CD4-positive, alpha-beta T cell (primary cell): ENCODE results near the gene THSD7B. TPM values are rescaled to one million over a fixed set of nuclear protein-coding genes. Genes with fewer than 3 reads are reported as not detected.

Experiments
- ATAC-seq: fragments of 200-7000 bp; cut with Tn5 transposase; one replicate; pipeline ENCODE4 v1.10.0; 2022; ENCODE audit warnings: mild to moderate bottlenecking; ENCODE audit not compliant: poor library complexity
- CTCF ChIA-PET: fragments of 350-600 bp; sonication (Branson Sonifier 250); formaldehyde crosslinking; loops from one replicate; lab custom pipeline; 2021; ENCODE audit warnings: antibody characterized with exemption, inconsistent platforms; lab: Charles Lee
- POLR2A ChIA-PET: fragments of 350-600 bp; sonication (Branson Sonifier 250); formaldehyde crosslinking; loops from one replicate; lab custom pipeline; 2021; ENCODE audit warnings: antibody characterized with exemption, inconsistent platforms; lab: Charles Lee
- DNase-seq, 14 experiments: peaks; one replicate each; pipeline ENCODE4 v3.0.0-alpha.2; 2013 to 2020; ENCODE audit warnings: mixed read lengths in 2 of 14
- H3K27ac ChIP-seq, 2 donors: one replicate each; pipeline versions ENCODE4 v1.5.1 to v1.7.0; 2013; ENCODE audit warnings: low read length in 2 of 2, low read depth in 1 of 2, mild to moderate bottlenecking in 1 of 2
- H3K27me3 ChIP-seq, 2 experiments: 1 replicate in 1 of 2; 2 replicates in 1 of 2; pipeline versions ENCODE4 v1.6.1 to v1.7.0; 2013; ENCODE audit warnings: low read length in 2 of 2, control low read depth in 1 of 2, mild to moderate bottlenecking in 1 of 2, moderate library complexity in 1 of 2; ENCODE audit not compliant: insufficient read depth in 2 of 2, control insufficient read depth in 1 of 2
- H3K36me3 ChIP-seq: one replicate; pipeline ENCODE4 v1.6.1; 2013; ENCODE audit warnings: low read length, control low read depth; ENCODE audit not compliant: insufficient read depth
- H3K4me1 ChIP-seq: one replicate; pipeline ENCODE4 v1.6.1; 2013; ENCODE audit warnings: low read length, control low read depth; ENCODE audit not compliant: insufficient read depth
- H3K4me3 ChIP-seq: one replicate; pipeline ENCODE4 v1.5.1; 2013; ENCODE audit warnings: mild to moderate bottlenecking, low read length, moderate library complexity
- H3K9me3 ChIP-seq, 2 experiments: 1 replicate in 1 of 2; 2 replicates in 1 of 2; pipeline versions ENCODE4 v1.6.1 to v1.7.0; 2013; ENCODE audit warnings: low read length in 2 of 2, mild to moderate bottlenecking in 2 of 2, control low read depth in 1 of 2, moderate library complexity in 1 of 2; ENCODE audit not compliant: control insufficient read depth in 1 of 2, insufficient read depth in 1 of 2
- H3K27ac Mint-ChIP-seq: one replicate; pipeline ENCODE4 v1.8.0; 2020; ENCODE audit warnings: mixed read lengths
- H3K27me3 Mint-ChIP-seq: one replicate; pipeline ENCODE4 v1.8.0; 2021; ENCODE audit warnings: mixed read lengths
- H3K36me3 Mint-ChIP-seq: one replicate; pipeline ENCODE4 v1.8.0; 2021; ENCODE audit warnings: low read depth, mixed read lengths
- H3K4me1 Mint-ChIP-seq: one replicate; pipeline ENCODE4 v1.8.0; 2021; ENCODE audit warnings: low read depth, mixed read lengths
- H3K4me3 Mint-ChIP-seq: one replicate; pipeline ENCODE4 v1.8.0; 2020; ENCODE audit warnings: mild to moderate bottlenecking, mixed read lengths
- H3K9me3 Mint-ChIP-seq: one replicate; pipeline ENCODE4 v1.8.0; 2020; ENCODE audit warnings: mixed read lengths
- intact Hi-C, 2 experiments: fragments of 100-400 bp; cut with DNase I in 1 of 2; cut with micrococcal nuclease in 1 of 2; formaldehyde crosslinking; loops; one replicate each; pipeline versions ENCODE4 v1.15.1 to v1.9.0; 2023 to 2025; cut with DNase I, micrococcal nuclease
- total RNA-seq, 174 experiments: library from RNA in 2 of 174; stranded (reverse) in 2 of 174; gene quantifications; one replicate each; pipeline ENCODE4 v1.2.3 and lab custom pipeline; 2021 to 2026
- TF ChIP-seq, protein P1 (sequence below): fragments of 200-600 bp; IDR thresholded peaks from one replicate; pipeline ENCODE4 v1.8.0; 2022; ENCODE audit warnings: antibody characterized with exemption, mild to moderate bottlenecking

Gene THSD7B
- total RNA-seq, 2 experiments from 2014 or later: not detected

DNA sequence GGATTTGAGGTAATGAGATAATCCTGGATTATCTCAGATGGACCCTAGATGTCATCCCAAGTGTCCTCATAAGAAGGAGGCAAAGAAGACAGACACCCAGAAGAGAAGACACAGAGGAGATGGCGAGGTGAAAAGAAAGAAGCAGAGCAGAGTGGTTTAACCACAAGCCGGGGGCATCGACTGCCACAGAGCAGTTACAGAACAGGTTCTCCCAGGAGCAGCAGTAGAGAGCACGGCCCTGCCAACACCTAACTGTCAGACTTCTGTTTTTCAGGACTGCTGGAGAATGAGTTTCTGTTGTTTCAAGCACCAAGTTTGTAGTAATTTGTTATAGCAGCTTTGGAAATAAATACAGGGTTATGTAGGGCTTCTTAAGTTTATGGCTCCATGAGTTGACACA lies 437.0 kb downstream of the THSD7B start:
- ATAC-seq (no peak), DNase-seq (no peak)
- H3K27me3 ChIP-seq: no peaks in the 10 kb centered on the region
- intact Hi-C loops: no loop called here
- H3K4me1 ChIP-seq: no peaks in the 10 kb centered on the region
- H3K27me3 Mint-ChIP-seq: no peaks in the 10 kb centered on the region
- H3K9me3 Mint-ChIP-seq: no peaks in the 10 kb centered on the region
- ChIA-PET CTCF (no interaction called here), POLR2A (no interaction called here)
- no peak overlapping the region for H3K4me3 ChIP-seq
- H3K9me3 ChIP-seq: no peaks in the 10 kb centered on the region
- H3K36me3 ChIP-seq: no peaks in the 10 kb centered on the region
- H3K4me3 Mint-ChIP-seq: no peak overlapping the region
- H3K27ac ChIP-seq: no peak overlapping the region
- H3K4me1 Mint-ChIP-seq: no peaks in the 10 kb centered on the region
- H3K27ac Mint-ChIP-seq: no peak overlapping the region
- no peaks in the 10 kb centered on the region for H3K36me3 Mint-ChIP-seq
- TF ChIP-seq, protein P1, sequence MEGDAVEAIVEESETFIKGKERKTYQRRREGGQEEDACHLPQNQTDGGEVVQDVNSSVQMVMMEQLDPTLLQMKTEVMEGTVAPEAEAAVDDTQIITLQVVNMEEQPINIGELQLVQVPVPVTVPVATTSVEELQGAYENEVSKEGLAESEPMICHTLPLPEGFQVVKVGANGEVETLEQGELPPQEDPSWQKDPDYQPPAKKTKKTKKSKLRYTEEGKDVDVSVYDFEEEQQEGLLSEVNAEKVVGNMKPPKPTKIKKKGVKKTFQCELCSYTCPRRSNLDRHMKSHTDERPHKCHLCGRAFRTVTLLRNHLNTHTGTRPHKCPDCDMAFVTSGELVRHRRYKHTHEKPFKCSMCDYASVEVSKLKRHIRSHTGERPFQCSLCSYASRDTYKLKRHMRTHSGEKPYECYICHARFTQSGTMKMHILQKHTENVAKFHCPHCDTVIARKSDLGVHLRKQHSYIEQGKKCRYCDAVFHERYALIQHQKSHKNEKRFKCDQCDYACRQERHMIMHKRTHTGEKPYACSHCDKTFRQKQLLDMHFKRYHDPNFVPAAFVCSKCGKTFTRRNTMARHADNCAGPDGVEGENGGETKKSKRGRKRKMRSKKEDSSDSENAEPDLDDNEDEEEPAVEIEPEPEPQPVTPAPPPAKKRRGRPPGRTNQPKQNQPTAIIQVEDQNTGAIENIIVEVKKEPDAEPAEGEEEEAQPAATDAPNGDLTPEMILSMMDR: no peak

DNA sequence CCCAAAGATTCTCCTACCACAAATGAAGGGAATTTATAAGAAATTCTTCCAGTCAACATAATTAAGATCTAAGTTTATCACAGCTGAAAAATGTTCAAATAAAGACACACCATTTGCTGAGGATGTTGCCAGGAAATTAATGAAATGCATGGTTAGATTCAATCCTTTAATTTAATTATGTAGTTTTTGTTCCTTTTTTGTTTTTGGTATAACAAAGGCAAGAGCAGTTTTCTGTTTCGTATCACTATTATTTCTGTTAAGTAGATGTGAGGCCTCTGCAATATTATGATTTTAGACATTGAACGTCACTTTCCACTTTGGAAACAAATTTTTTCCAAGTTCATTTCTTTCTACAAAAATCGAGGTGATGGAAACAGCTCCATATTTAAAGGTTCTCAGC lies 440.0 kb downstream of the THSD7B start:
- H3K27me3 Mint-ChIP-seq: no peaks in the 10 kb centered on the region
- CTCF ChIA-PET: no interaction called here
- H3K9me3 Mint-ChIP-seq: no peaks in the 10 kb centered on the region
- POLR2A ChIA-PET: no interaction called here
- no peak overlapping the region for H3K4me3 Mint-ChIP-seq
- H3K36me3 Mint-ChIP-seq: no peaks in the 10 kb centered on the region
- H3K4me1 Mint-ChIP-seq: no peaks in the 10 kb centered on the region
- TF ChIP-seq, protein P1: no peak
- no peak overlapping the region for H3K4me3 ChIP-seq
- ATAC-seq (no peak), DNase-seq (no peak)
- no peaks in the 10 kb centered on the region for H3K27me3 ChIP-seq
- no peak overlapping the region for H3K27ac ChIP-seq
- H3K27ac Mint-ChIP-seq: no peak overlapping the region
- no peaks in the 10 kb centered on the region for H3K4me1 ChIP-seq
- no peaks in the 10 kb centered on the region for H3K9me3 ChIP-seq
- no peaks in the 10 kb centered on the region for H3K36me3 ChIP-seq
- intact Hi-C loops: no loop called here

DNA sequence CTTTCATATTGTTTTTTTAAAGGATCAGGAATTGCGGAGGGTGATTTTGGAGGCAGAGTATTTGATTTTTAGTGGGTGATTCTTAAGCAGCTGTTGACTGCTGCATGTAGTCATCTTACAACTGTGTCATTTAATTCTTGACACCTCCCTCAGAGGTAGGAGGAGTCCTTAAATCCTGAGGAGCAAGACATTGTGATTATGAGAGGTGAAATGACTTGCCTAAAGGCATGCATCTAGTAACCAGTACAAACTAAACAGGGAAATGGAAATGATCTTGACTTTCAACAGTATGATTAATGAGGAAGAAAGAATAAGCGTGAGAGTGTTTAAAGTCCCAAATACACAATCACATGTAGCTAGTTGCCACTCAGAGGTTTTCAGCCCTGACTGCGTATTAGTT lies 440.7 kb downstream of the THSD7B start:
- Histone ChIP-seq H3K4me1 (no peaks in the 10 kb centered on the region), H3K27ac (no peak overlapping the region), H3K27me3 (no peaks in the 10 kb centered on the region), H3K9me3 (no peaks in the 10 kb centered on the region), H3K4me3 (no peak overlapping the region), H3K36me3 (no peaks in the 10 kb centered on the region)
- ATAC-seq: no peak
- ChIA-PET CTCF (interaction anchor here (0.7 kb wide), 1 partner anchor 865 kb away, joined by 3 read pairs; no protein-coding TSS in a partner anchor), POLR2A (no interaction called here)
- intact Hi-C loops: no loop called here
- H3K36me3 Mint-ChIP-seq: no peaks in the 10 kb centered on the region
- no peak for DNase-seq
- no peaks in the 10 kb centered on the region for H3K27me3 Mint-ChIP-seq
- no peaks in the 10 kb centered on the region for H3K4me1 Mint-ChIP-seq
- TF ChIP-seq, protein P1: no peak
- H3K27ac Mint-ChIP-seq: no peak overlapping the region
- no peaks in the 10 kb centered on the region for H3K9me3 Mint-ChIP-seq
- no peak overlapping the region for H3K4me3 Mint-ChIP-seq
